ENCODE results near the gene SFXN1.

DNA sequence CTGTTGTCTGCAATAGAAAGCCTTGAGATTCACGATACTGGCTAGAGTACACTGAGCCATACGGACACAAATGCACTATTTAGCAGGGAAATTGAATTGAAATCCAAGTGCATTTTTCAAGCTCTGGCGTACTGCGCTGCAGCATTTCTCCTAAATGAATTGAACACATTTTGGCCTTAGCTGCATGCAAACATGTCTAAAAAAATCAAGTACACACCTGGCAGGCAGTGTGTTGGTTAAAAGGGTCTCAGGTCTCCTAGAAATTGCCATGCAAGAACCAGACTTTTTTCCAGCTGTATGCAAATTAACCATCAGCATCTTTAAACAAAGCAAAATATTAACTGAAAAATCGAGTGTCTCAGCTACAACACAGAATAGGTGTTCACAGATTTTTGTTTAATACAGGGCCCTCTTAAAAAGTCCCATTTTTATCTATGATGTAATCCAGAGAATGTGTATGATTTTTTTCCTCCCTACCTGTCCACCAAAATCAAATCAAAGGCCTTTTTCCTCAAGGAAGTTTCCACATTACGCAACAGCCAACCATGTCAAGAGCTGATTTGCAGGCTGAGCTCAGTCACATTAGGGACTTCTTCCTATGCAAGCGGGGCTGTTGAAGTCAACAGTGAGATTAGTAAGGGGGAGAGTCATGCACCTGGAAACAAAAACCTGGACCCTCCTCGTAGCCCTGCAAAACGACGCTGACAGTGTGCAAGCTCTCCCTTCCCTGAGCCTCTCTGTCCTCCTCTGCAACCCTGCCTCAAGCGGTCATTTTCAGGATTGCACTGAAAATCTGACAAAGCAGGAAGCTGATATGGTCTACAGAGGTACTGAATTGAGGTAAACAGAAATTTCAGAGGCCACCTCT lies 14.1 kb upstream of the SFXN1 start:
- TF ChIP-seq, protein P1, sequence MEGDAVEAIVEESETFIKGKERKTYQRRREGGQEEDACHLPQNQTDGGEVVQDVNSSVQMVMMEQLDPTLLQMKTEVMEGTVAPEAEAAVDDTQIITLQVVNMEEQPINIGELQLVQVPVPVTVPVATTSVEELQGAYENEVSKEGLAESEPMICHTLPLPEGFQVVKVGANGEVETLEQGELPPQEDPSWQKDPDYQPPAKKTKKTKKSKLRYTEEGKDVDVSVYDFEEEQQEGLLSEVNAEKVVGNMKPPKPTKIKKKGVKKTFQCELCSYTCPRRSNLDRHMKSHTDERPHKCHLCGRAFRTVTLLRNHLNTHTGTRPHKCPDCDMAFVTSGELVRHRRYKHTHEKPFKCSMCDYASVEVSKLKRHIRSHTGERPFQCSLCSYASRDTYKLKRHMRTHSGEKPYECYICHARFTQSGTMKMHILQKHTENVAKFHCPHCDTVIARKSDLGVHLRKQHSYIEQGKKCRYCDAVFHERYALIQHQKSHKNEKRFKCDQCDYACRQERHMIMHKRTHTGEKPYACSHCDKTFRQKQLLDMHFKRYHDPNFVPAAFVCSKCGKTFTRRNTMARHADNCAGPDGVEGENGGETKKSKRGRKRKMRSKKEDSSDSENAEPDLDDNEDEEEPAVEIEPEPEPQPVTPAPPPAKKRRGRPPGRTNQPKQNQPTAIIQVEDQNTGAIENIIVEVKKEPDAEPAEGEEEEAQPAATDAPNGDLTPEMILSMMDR (IDR thresholded peaks at IDR 0.05; ENCODE audit: extremely low read depth in 1 of 2, insufficient read depth in 1 of 2, low read depth in 1 of 2, low read length in 2 of 2), result peak; percentile 45 to 62
- no peak for TF ChIP-seq JUN (IDR thresholded peaks at IDR 0.05; ENCODE audit: borderline replicate concordance, insufficient read depth, insufficient read length, low read depth)
- no peak for TF ChIP-seq POLR2A (IDR thresholded peaks at IDR 0.05; ENCODE audit: low read depth, low read length)
- no peak for TF ChIP-seq EZH2 (IDR thresholded peaks at IDR 0.05; ENCODE audit: borderline replicate concordance, low read depth, low read length, severe bottlenecking)
- TF ChIP-seq POLR2AphosphoS5 (IDR thresholded peaks at IDR 0.05; ENCODE audit: insufficient read depth, low read depth, low read length), result no peak
- no peak for TF ChIP-seq FOS (IDR thresholded peaks at IDR 0.05; ENCODE audit: borderline replicate concordance, insufficient read depth, low read length)
- TF ChIP-seq, protein P2, sequence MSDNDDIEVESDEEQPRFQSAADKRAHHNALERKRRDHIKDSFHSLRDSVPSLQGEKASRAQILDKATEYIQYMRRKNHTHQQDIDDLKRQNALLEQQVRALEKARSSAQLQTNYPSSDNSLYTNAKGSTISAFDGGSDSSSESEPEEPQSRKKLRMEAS (IDR thresholded peaks at IDR 0.05; ENCODE audit: insufficient read depth, insufficient read length), result no peak
